Measurements from ENCODE around the gene FAU.

DNA sequence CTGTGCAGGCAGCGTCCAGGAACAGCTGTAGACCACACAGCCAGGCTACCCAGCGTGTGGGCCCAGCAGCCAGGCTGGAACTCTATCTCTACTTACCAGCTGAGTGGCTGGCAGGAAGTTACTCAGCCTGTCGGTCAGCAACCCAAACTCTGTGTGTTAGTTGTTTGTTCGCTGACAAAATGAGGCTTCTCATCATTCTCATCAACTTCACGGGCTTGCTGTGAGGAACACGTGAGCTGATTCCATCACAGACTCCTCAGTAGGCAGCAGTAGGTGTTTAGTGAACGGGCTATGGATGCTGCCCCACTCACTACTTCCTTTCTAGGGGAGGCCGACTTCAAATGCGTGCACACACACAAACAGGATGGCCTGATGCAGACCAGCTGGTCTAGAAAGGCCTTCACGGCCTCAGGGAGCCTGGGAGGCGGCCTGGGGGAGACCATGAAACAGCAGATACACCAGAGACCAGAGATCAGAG lies 47.3 kb upstream of the FAU start:
- TF ChIP-seq, protein P1, sequence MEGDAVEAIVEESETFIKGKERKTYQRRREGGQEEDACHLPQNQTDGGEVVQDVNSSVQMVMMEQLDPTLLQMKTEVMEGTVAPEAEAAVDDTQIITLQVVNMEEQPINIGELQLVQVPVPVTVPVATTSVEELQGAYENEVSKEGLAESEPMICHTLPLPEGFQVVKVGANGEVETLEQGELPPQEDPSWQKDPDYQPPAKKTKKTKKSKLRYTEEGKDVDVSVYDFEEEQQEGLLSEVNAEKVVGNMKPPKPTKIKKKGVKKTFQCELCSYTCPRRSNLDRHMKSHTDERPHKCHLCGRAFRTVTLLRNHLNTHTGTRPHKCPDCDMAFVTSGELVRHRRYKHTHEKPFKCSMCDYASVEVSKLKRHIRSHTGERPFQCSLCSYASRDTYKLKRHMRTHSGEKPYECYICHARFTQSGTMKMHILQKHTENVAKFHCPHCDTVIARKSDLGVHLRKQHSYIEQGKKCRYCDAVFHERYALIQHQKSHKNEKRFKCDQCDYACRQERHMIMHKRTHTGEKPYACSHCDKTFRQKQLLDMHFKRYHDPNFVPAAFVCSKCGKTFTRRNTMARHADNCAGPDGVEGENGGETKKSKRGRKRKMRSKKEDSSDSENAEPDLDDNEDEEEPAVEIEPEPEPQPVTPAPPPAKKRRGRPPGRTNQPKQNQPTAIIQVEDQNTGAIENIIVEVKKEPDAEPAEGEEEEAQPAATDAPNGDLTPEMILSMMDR (IDR thresholded peaks at IDR 0.05): no peak
- TF ChIP-seq EP300 (IDR thresholded peaks at IDR 0.05) (no peak), POLR2A (IDR thresholded peaks at IDR 0.05) (no peak), POLR2AphosphoS5 (IDR thresholded peaks at IDR 0.05) (no peak)

Data from upper lobe of left lung (tissue), 4 donors.